Pancreas (tissue), 10 donors: ENCODE results near the gene DOCK7. TPM values are rescaled to one million over a fixed set of nuclear protein-coding genes. Genes with fewer than 3 reads are reported as not detected.

Experiments used
- ATAC-seq, 4 donors: fragments of 200-7000 bp; cut with Tn5 transposase; one replicate each; pipeline versions ENCODE4 v1.8.0 to v1.9.1; 2020; ENCODE audit warnings: mild to moderate bottlenecking in 4 of 4, moderate library complexity in 4 of 4
- DNase-seq, 6 donors: peaks; one replicate each; pipeline ENCODE4 v3.0.0-alpha.2; 2020
- FAIRE-seq: peaks from 2 replicates; lab custom pipeline; 2012; peaks lifted over from hg19 to GRCh38; lab: Jason Lieb, UNC
- H3K27ac ChIP-seq, 4 donors: fragments of 200-600 bp; sonication (generic); 1 replicate in 3 of 4; 2 replicates in 1 of 4; pipeline versions ENCODE4 v1.5.0 to v1.8.0; 2020
- H3K27me3 ChIP-seq, 4 donors: fragments of 200-600 bp; one replicate each; pipeline ENCODE4 v1.8.0; 2021
- H3K36me3 ChIP-seq, 3 donors: fragments of 200-600 bp; sonication (generic) in 1 of 3; one replicate each; pipeline versions ENCODE4 v1.5.0 to v1.8.0; 2020 to 2021
- H3K4me1 ChIP-seq, 3 donors: fragments of 200-600 bp; one replicate each; pipeline ENCODE4 v1.8.0; 2021
- H3K4me3 ChIP-seq, 4 donors: fragments of 200-600 bp; sonication (generic) in 2 of 4; one replicate each; pipeline versions ENCODE4 v1.5.0 to v1.8.0; 2020 to 2021
- H3K9me3 ChIP-seq, 4 donors: fragments of 200-600 bp; one replicate each; pipeline ENCODE4 v1.8.0; 2021
- WGBS, 2 donors: extraction: QIAGEN DNeasy Blood & Tissue Kit; methylation state at CpG; one replicate each; pipeline ENCODE4 v1.1.7; 2013; 5-methylcytosine and 5-hydroxymethylcytosine counted together
- intact Hi-C, 3 donors: fragments of 100-400 bp; cut with DNase I; formaldehyde crosslinking; loops; one replicate each; pipeline versions ENCODE4 v1.11.1 to v1.14.2; 2022
- polyA plus RNA-seq, 2 donors: library from polyadenylated mRNA; stranded (reverse); fragments of 200-250 nt; gene quantifications; one replicate each; pipeline ENCODE4 v1.2.3, GENCODE V29; 2013
- total RNA-seq, 6 donors: library from RNA; stranded (reverse); fragmentation: NEBNext Ultra II Directional in 4 of 6; extraction: Animal tissue kit (Norgen Biotek cat#: 25700) in 4 of 6; gene quantifications; one replicate each; pipeline versions ENCODE4 v1.2.1 to v1.2.4, GENCODE V29; 2021 to 2023
- TF ChIP-seq, protein P1 (sequence below), 4 donors: fragments of 200-600 bp; sonication (generic) in 3 of 4; IDR thresholded peaks; one replicate each; pipeline versions ENCODE4 v1.5.0 to v1.8.0; 2021; ENCODE audit warnings: antibody characterized with exemption in 4 of 4
- donor health status: healthy with polysubstance abuse.
- donor health status: DM: no; HTN: no; CAD: no; lungs with moderate emphysema.
- donor health status: DM: no; HTN: no; CAD: no.
- donor health status: control.
- donor health status: control.
- donor health status: Bipolar disorder and iron deficiency.
- donor health status: DM: yes; HTN: yes; CAD: no.
- donor health status: DM: no; HTN: no; CAD: no.
- donor health status: DM: no; HTN: no; CAD: no.
- donor health status: DM: yes; HTN: yes; CAD: no.

Gene DOCK7
- total and polyA plus RNA-seq, 8 donors = 4.4 to 22.5 (median 12.8) TPM

DNA sequence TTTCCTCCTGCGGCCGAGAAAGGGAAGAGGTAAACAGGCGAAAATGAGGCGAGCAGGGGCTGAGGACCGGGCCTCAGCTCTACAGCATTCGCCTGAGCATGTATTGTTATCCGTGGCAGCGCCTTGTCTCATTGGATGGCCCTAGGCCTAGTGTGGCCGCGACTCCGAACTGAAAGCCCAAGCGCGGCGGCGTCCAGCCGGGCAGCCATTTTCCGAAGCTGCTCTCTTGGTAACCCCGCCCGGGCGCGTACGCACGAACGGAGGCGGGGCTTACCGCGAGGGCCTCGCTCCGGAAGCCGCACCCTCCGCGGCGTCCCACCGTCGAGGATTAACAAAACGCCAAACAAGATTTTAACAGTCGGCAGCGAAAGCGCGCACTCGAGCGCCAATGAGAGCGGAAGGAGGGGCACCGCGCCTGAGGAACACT, 252.1 kb downstream of the DOCK7 start:
- ATAC-seq (peak; percentile 85 to 91 (median 86)), DNase-seq (peak in 5 of 6 donors; percentile 92 to 95 (median 94)), FAIRE-seq (no peak)
- intact Hi-C loops = no loop called here
- H3K9me3 ChIP-seq = no peaks in the 10 kb centered on the region
- H3K27ac ChIP-seq = peak overlapping the region; percentile 78 to 99 (median 96)
- no peaks in the 10 kb centered on the region for H3K36me3 ChIP-seq
- peaks cover 13 to 27% (median 19%) of the 10 kb centered on the region in 3 donors for H3K4me1 ChIP-seq
- H3K27me3 ChIP-seq = no peaks in the 10 kb centered on the region
- TF ChIP-seq, protein P1, sequence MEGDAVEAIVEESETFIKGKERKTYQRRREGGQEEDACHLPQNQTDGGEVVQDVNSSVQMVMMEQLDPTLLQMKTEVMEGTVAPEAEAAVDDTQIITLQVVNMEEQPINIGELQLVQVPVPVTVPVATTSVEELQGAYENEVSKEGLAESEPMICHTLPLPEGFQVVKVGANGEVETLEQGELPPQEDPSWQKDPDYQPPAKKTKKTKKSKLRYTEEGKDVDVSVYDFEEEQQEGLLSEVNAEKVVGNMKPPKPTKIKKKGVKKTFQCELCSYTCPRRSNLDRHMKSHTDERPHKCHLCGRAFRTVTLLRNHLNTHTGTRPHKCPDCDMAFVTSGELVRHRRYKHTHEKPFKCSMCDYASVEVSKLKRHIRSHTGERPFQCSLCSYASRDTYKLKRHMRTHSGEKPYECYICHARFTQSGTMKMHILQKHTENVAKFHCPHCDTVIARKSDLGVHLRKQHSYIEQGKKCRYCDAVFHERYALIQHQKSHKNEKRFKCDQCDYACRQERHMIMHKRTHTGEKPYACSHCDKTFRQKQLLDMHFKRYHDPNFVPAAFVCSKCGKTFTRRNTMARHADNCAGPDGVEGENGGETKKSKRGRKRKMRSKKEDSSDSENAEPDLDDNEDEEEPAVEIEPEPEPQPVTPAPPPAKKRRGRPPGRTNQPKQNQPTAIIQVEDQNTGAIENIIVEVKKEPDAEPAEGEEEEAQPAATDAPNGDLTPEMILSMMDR (IDR thresholded peaks at IDR 0.05) = no peak
- 0% methylated on average over 45 of the region's 45 CpGs for WGBS, 2 donors
- H3K4me3 ChIP-seq = peak overlapping the region; percentile 72 to 94 (median 82)

DNA sequence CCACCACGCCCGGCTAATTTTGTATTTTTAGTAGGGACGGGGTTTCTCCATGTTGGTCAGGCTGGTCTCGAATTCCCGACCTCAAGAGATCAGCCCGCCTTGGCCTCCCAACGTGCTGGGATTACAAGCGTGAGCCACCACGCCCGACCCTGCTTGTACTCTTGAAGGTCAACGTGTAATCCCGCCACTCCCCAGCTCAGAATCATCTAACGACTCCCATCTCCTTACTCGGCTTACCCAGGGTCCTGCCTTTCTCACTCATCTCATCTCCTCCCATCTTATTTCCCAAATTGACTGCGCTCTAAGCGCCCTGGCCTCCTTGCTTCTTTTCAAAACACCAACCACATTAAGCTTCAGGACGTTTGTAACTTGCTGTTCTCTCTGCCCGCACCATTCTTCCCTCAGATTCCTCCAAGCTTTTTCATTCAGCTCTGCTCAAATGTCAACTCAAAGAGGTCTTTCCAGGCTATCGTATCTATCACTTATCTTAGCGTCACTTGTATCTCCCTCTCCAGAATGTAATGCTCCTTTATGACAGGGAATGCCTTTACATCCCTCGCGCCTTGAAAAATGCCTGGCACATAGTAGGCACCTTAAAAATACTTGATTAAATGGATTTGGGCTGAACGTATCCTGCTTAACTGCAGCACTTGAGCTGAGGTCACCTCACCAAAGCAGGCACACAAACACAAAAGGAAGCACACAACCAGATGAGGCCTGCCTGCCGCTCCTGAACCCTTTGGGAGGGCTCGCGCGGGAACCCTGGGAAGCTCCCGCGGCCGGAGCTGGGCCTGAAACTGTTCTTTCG, 252.8 kb downstream of the DOCK7 start:
- Histone ChIP-seq H3K27ac (peak overlapping the region; percentile 78 to 99 (median 96)), H3K4me3 (peak overlapping the region; percentile 72 to 94 (median 82)), H3K27me3 (no peaks in the 10 kb centered on the region), H3K9me3 (no peaks in the 10 kb centered on the region), H3K4me1 (peaks cover 13 to 23% (median 17%) of the 10 kb centered on the region in 3 donors), H3K36me3 (no peaks in the 10 kb centered on the region)
- FAIRE-seq (no peak), DNase-seq (peak in 4 of 6 donors; percentile 23 to 44 (median 32)), ATAC-seq (peak; percentile 12 to 23 (median 18))
- intact Hi-C loops = no loop called here
- WGBS, 2 donors = 48 to 49% methylated on average over 31 of the region's 31 CpGs
- TF ChIP-seq, protein P1 (IDR thresholded peaks at IDR 0.05) = no peak

DNA sequence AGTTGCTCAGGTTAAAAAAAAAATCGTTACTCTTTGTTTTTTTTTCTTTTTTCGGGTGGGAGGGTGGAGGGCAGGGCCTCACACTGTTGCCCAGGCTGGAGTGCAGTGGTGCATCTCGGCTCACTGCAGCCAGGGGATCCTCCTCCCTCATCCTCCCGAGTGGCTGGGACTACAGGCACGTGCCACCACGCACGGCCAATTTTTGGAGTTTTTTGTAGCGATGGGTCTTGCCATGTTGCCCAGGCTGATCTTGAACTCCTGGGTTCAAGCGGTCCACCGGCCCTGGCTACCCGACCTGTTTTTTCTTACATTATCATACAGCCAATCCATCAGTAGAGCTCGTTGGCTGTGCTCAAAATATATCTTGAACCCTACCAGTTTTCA, 253.6 kb downstream of the DOCK7 start:
- Histone ChIP-seq H3K36me3 (no peaks in the 10 kb centered on the region), H3K4me3 (no peak overlapping the region), H3K4me1 (peaks cover 9 to 14% (median 13%) of the 10 kb centered on the region in 3 donors), H3K9me3 (no peaks in the 10 kb centered on the region), H3K27ac (no peak overlapping the region), H3K27me3 (no peaks in the 10 kb centered on the region)
- FAIRE-seq (no peak), DNase-seq (peak in 2 of 6 donors; percentile 22 to 40), ATAC-seq (no peak)
- TF ChIP-seq, protein P1 (IDR thresholded peaks at IDR 0.05) = no peak
- intact Hi-C loops = no loop called here
- 91 to 92% methylated on average over 12 of the region's 12 CpGs for WGBS, 2 donors

DNA sequence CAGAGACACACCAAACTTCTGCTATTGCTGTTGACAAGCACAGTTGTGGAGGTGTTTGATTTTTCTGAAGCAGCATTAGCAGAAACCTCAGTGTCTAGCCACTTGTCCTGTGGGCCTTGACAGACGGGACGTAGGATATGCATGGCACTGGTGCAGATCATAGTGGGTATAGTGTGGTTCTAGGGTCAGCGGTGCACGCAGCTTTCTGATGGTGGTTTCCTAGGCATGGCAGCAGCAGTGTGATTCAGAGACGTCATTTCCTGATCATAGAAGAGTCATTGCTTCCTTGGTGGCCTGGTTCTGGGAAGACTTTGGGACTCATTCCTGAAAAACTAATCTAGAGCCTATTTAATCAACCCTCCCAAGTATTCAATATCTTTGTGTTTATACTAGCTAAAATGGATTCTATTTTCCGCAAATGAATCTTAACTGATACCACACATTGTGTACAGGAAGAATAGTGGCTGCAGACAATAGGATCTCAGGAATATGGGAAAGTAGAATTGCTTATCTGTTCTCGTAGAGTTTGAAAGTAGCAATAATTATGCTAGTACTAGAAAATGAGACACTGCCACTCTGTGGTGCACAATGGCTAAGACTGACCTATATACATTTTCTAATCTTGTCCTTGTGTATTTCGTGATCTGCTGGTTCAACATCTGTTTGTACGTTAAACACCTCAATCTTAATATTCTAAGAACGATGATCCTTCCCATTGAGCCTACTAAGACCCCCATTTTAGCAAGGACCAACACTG, 254.1 kb downstream of the DOCK7 start:
- 81% methylated on average over 10 of the region's 10 CpGs for WGBS, 2 donors
- FAIRE-seq = no peak

More for the DNA sequence above, 254.1 kb downstream of the DOCK7 start:
- Histone ChIP-seq H3K36me3 (no peaks in the 10 kb centered on the region), H3K27ac (no peak overlapping the region), H3K9me3 (no peaks in the 10 kb centered on the region), H3K27me3 (no peaks in the 10 kb centered on the region), H3K4me1 (peaks cover 5 to 9% (median 8%) of the 10 kb centered on the region in 3 donors), H3K4me3 (no peak overlapping the region)
- ATAC-seq = no peak
- intact Hi-C loops = no loop called here
- DNase-seq = no peak
- TF ChIP-seq, protein P1 (IDR thresholded peaks at IDR 0.05) = no peak
